IPS-18a (cell line): ENCODE measurements around the gene AHNAK2.
"Not testable (repeated sequence)": the region's sequence is repeated elsewhere in the genome, so short reads cannot be mapped to it uniquely, and the experiment has no call there.

Experiments used
- H3K27ac ChIP-seq: one replicate; pipeline ENCODE4 v1.5.1; 2013; ENCODE audit warnings: low read length
- H3K27me3 ChIP-seq: one replicate; pipeline ENCODE4 v1.6.1; 2013; ENCODE audit warnings: mild to moderate bottlenecking, low read length; ENCODE audit not compliant: control insufficient read depth, insufficient read depth
- H3K36me3 ChIP-seq: one replicate; pipeline ENCODE4 v1.6.1; 2013; ENCODE audit warnings: low read depth, low read length; ENCODE audit not compliant: control insufficient read depth
- H3K4me1 ChIP-seq: one replicate; pipeline ENCODE4 v1.6.1; 2013; ENCODE audit warnings: low read depth, low read length; ENCODE audit not compliant: control insufficient read depth
- H3K4me3 ChIP-seq: one replicate; pipeline ENCODE4 v1.5.1; 2013; ENCODE audit warnings: low read length
- H3K9ac ChIP-seq: one replicate; pipeline ENCODE4 v1.6.1; 2013; ENCODE audit warnings: mild to moderate bottlenecking, low read length, moderate library complexity
- H3K9me3 ChIP-seq: one replicate; pipeline ENCODE4 v1.6.1; 2013; ENCODE audit warnings: low read depth, low read length; ENCODE audit not compliant: control insufficient read depth

The AHNAK2 gene

DNA sequence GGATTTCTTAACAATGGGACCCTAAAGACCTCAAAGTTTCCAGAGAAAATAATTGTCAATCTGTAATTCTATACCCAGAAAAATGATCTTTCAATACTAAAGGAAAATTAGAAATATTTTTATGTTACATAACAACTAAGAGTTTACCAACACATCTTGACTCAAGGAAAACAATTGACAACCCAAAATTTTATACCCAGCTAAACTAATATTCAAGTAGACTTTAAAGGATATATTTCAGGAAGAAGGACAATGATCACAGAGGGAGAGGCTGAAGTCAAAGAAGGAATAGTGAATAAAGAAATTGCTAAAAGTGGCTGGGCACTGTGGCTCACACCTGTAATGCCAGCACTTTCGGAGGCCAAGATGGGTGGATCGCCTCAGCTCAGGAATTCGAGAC lies 66.1 kb downstream of the AHNAK2 start:
- Histone ChIP-seq H3K9ac (no peak overlapping the region), H3K9me3 (no peaks in the 10 kb centered on the region), H3K36me3 (no peaks in the 10 kb centered on the region), H3K27me3 (peaks cover 27% of the 10 kb centered on the region), H3K4me1 (no peaks in the 10 kb centered on the region), H3K27ac (no peak overlapping the region), H3K4me3 (no peak overlapping the region)

DNA sequence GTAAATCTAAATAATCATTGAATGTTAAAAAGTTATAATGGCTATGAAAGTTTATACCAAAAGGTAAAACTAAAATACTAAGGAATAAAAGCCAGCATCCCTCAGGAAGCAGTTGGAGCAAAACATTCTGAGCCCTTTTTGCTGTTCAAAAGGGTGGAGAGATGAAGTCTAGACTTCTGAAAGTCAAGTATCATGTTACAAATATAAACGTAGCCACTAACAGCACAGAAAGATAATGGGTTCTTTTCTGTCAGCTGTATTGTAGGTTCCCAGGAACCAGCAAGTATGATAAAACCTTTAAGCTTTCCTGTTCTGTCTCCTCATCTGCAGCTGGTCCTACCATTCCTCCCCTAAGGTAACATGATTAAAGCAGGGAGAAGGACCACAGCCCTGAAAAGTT lies 69.9 kb downstream of the AHNAK2 start:
- H3K4me3 ChIP-seq: no peak overlapping the region
- no peaks in the 10 kb centered on the region for H3K36me3 ChIP-seq
- H3K9me3 ChIP-seq: no peaks in the 10 kb centered on the region
- no peaks in the 10 kb centered on the region for H3K4me1 ChIP-seq
- H3K27me3 ChIP-seq: peaks cover 56% of the 10 kb centered on the region
- no peak overlapping the region for H3K27ac ChIP-seq
- no peak overlapping the region for H3K9ac ChIP-seq

DNA sequence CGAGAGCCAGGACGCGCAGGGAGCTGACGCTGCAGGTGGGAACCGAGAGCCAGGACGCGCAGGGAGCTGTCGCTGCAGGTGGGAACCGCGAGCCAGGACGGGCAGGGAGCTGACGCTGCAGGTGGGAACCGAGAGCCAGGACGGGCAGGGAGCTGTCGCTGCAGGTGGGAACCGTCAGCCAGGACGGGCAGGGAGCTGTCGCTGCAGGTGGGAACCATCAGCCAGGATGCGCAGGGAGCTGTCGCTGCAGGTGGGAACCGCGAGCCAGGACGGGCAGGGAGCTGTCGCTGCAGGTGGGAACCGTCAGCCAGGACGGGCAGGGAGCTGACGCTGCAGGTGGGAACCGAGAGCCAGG lies 72.6 kb downstream of the AHNAK2 start:
- not testable (repeated sequence) for H3K9me3 ChIP-seq, H3K4me3 ChIP-seq, H3K4me1 ChIP-seq, H3K9ac ChIP-seq, H3K36me3 ChIP-seq, H3K27ac ChIP-seq
- H3K27me3 ChIP-seq: peaks cover 63% of the 10 kb centered on the region

DNA sequence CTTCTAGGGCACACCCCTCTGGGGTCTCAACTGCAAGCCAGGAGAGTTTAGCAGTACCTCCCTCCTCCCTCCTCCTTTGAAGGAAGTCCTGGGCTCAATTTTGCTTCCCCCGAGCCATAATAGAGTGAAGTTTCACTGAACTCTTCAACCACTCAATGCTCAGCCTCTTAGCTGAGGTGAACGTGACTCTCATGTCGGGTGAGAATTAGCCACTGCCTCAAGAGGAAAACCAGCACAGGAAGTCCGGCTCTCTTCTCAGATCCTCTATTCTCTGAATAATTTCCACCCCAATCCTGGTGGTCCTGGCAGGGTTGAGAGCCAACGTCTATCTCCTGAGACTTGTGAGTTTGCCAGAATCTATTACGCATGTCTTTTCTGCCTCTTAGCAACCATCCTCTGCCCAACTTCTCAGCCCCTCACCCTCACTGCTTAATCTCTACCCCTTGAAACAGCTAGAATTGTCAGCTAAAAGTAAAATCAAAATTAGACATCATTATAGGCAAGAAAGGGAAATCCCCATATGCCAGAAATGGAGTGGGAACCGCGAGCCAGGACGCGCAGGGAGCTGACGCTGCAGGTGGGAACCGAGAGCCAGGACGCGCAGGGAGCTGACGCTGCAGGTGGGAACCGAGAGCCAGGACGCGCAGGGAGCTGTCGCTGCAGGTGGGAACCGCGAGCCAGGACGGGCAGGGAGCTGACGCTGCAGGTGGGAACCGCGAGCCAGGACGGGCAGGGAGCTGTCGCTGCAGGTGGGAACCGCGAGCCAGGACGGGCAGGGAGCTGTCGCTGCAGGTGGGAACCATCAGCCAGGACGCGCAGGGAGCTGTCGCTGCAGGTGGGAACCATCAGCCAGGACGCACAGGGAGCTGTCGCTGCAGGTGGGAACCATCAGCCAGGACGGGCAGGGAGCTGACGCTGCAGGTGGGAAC lies 73.3 kb downstream of the AHNAK2 start:
- H3K9me3 ChIP-seq, H3K9ac ChIP-seq: not testable (repeated sequence)

DNA sequence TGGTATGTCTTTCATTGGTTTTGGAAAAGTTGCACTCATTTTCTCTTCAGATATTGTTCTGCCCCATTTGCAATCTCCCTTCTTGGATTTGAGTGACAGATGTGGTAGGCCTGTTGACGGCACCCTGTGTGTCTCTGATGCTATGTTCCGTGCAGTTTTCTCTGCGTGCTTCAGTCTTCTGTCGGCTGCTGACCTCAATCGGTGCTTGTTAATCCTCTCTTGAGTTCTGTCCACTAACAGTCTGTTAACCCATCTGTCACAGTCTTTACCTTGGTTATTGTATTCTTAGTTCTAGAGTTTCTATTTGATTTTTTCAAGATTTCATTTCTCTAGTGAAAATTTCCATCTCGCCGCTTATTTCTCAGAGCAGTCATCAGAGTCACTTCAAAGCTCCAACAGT lies 74.2 kb downstream of the AHNAK2 start:
- Histone ChIP-seq H3K9ac (no peak overlapping the region), H3K36me3 (no peaks in the 10 kb centered on the region), H3K27ac (no peak overlapping the region), H3K4me1 (no peaks in the 10 kb centered on the region), H3K9me3 (no peaks in the 10 kb centered on the region), H3K4me3 (no peak overlapping the region), H3K27me3 (peaks cover 69% of the 10 kb centered on the region)

More for the DNA sequence above, 73.3 kb downstream of the AHNAK2 start:
- H3K27me3 ChIP-seq: peaks cover 69% of the 10 kb centered on the region
- H3K4me3 ChIP-seq, H3K36me3 ChIP-seq, H3K4me1 ChIP-seq, H3K27ac ChIP-seq: not testable (repeated sequence)

DNA sequence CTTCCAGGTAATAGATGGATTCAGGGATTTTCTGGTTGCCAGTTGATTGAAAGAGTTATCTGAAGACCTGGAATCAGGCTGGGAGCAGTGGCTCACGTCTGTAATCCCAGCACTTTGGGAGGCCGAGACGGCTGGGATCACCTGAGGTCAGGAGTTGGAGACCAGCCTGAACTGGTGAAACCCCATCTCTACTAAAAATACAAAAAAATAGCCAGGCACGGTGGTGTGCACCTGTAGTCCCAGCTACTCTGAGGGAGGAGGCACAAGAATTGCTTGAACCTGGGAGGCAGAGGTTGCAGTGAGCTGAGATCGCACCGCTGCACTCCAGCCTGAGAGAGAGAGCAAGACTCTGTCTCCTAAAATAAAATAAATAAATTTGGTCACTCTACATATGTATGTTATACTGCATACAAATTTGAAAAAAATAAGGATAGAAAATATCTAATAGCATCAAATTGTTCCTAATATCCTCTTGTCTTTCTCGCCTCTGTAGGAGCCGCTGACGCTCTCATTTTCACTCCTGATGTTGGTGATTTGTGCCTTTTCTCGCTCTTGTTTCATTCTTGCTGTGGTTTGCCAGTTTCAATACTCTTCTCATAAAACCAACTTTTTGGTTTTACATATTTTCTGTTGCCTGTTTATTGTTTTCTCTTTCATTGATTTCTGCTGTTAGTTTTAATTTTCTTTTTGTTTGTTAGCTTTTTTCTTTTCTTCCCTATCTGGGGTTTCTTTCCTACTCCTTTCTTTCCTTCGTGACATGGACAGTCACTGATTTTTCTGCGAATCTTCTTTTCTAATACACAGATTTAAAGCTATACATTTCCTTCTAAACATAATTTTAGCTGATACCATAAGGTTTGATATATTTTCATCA lies 77.3 kb downstream of the AHNAK2 start:
- Histone ChIP-seq H3K9me3 (no peaks in the 10 kb centered on the region), H3K27ac (no peak overlapping the region), H3K4me3 (no peak overlapping the region)

DNA sequence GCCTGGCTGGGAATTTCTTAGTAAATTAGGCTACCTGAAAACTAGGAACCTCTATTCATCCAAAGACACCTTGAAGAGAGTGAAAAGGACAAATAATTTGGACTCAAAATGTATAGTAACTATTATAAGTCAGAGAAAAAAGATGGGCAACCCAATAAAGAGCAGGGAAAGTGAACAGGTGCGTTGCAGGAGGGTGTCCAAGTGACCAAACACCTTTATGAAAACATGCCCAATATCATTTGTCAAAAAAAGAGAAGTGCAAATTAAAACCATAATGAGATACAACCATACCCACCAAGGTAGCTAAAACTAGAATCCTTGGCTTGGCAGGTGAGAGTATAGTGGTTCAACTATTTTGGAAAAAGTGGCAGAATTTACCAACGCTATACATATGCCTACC lies 78.4 kb downstream of the AHNAK2 start:
- Histone ChIP-seq H3K27ac (no peak overlapping the region), H3K9ac (no peak overlapping the region), H3K9me3 (no peaks in the 10 kb centered on the region), H3K4me1 (no peaks in the 10 kb centered on the region), H3K27me3 (peaks cover 28% of the 10 kb centered on the region), H3K4me3 (no peak overlapping the region), H3K36me3 (no peaks in the 10 kb centered on the region)

More for the DNA sequence above, 77.3 kb downstream of the AHNAK2 start:
- Histone ChIP-seq H3K9ac (no peak overlapping the region), H3K36me3 (no peaks in the 10 kb centered on the region), H3K27me3 (peaks cover 39% of the 10 kb centered on the region), H3K4me1 (no peaks in the 10 kb centered on the region)

DNA sequence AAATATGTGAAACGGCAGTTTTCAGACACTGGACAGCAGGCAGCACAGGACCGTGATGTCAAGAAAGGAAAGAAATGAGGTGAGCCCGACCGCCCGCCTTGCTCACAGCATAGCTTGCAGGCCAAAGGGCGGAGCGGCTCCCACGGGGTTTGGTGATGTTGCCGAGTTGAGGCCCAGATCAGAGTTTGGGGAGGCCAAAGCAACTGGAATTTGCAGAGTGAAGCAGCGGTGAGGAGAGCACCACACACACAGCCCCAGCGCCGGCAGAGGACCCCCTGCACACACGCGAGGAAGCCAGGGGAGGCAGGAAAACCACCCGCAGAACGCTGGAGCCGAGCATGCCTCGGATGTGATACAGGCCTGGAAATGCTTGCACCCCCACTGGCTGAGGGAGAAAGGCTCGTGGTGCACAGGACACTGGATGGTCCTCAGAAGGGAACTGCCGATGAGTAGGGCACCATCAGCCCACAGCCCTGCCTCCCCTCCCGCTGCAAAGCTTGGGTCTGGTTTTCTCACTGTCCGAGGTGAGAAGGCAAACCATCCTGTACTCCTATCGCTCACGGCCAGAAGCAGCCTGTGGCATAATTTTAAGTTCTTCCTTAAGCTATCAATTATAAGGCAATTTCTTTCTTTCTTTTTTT lies 79.2 kb downstream of the AHNAK2 start:
- H3K27ac ChIP-seq: no peak overlapping the region
- H3K9ac ChIP-seq: no peak overlapping the region
- peaks cover 20% of the 10 kb centered on the region for H3K27me3 ChIP-seq
- no peak overlapping the region for H3K4me3 ChIP-seq
- no peaks in the 10 kb centered on the region for H3K36me3 ChIP-seq
- no peaks in the 10 kb centered on the region for H3K9me3 ChIP-seq
- H3K4me1 ChIP-seq: no peaks in the 10 kb centered on the region

DNA sequence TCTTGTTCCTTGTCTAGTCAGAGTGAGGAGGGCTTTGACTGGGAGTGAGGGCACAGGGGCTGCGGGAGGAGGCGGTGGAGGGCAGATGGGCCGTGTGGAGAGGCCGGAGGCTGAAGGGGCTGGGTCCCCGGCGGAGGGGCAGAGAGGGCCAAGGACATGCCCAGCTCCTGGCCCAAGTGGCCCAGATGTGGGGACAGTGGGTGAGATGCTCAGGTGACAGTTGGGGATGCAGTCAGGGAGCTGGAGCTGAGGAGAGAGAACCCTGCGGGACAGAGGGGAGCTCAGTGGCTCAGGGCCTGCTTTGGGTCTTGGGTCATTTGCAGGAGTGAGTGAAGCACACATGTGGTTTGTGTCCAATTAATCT lies 80.0 kb downstream of the AHNAK2 start:
- Histone ChIP-seq H3K27ac (no peak overlapping the region), H3K9me3 (no peaks in the 10 kb centered on the region), H3K9ac (no peak overlapping the region), H3K27me3 (peaks cover 12% of the 10 kb centered on the region), H3K36me3 (no peaks in the 10 kb centered on the region), H3K4me1 (no peaks in the 10 kb centered on the region), H3K4me3 (no peak overlapping the region)

DNA sequence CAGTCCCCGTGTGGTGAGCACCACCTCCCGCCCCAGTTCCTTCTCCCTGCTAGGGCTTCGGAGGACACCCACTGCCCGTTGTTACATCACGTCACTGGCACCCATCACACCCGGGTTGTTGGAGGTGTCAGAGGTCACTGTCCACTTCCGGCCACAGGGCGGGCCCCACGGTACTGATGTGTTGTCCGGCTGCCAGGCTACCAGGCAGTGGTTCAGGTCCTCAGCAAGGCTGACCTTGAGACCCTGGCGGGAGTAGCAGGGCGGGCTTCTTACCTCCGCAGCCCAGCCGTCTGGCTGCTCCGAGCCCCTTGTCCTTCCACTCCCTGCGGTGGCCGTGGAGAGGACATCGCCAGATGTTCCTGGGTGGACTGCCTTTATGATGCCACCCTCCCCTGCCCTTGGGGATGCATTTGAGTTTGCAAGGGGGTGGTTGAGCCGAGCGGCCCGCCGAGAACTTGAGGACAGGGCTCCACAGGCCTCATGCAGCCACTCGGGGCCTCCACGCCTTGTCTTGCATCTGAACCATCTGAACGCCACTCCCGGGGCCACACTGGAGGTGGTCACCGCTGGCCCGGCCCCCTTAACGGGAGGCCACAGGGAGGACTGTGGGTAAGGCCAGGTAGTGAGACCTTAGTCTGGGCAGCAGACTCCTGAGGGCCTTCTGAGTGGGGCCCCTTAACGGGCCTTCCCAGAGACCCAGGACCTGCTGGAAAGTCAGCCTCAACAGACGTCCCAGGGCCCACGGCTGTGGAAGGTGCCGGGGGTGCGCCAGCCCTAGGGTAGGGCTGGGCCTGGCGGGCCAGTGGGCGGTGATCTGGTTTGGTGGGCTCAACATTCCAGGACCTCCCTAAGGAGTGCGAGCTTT lies 80.6 kb downstream of the AHNAK2 start:
- no peak overlapping the region for H3K27ac ChIP-seq
- H3K9me3 ChIP-seq: no peaks in the 10 kb centered on the region
- H3K4me3 ChIP-seq: no peak overlapping the region
- H3K36me3 ChIP-seq: no peaks in the 10 kb centered on the region
- peaks cover 12% of the 10 kb centered on the region for H3K27me3 ChIP-seq
- no peaks in the 10 kb centered on the region for H3K4me1 ChIP-seq
- H3K9ac ChIP-seq: no peak overlapping the region
